ENCODE measurements around the gene IFI27L2.
A peak's percentile ranks its signal among the peaks of the same experiment; 100 is the strongest.

IFI27L2 gene

DNA sequence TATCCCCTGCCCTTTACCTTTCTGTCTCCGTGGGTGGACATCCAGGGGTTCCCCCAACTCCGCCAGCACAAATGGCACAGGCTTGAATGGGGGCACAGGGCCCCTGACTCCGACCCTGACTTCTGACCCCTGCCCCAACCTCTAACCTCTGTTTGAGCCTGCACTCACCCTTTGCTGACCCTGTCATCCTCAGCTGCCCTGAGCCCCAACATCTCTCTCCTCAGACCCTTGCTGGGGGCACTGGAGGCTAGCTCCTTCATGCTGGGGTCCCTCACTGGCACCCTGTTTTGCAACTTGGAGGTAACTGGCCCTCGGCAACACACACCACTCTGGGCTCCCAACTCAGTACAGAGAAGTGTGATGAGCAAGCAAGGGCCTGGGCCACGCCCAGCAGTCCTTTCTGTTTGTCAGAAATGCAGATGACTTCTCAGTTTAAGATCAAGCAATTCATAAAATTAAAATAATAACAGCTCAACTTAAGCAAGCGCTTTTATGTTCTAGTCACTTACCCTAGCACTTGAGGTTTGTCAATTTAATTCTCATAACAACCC, 16.8 kb downstream of the IFI27L2 start:
- in situ Hi-C loops (cut with HindIII; ENCODE audit: low sequenced_read_pairs): no loop called here
- TF ChIP-seq, protein P1, sequence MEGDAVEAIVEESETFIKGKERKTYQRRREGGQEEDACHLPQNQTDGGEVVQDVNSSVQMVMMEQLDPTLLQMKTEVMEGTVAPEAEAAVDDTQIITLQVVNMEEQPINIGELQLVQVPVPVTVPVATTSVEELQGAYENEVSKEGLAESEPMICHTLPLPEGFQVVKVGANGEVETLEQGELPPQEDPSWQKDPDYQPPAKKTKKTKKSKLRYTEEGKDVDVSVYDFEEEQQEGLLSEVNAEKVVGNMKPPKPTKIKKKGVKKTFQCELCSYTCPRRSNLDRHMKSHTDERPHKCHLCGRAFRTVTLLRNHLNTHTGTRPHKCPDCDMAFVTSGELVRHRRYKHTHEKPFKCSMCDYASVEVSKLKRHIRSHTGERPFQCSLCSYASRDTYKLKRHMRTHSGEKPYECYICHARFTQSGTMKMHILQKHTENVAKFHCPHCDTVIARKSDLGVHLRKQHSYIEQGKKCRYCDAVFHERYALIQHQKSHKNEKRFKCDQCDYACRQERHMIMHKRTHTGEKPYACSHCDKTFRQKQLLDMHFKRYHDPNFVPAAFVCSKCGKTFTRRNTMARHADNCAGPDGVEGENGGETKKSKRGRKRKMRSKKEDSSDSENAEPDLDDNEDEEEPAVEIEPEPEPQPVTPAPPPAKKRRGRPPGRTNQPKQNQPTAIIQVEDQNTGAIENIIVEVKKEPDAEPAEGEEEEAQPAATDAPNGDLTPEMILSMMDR (IDR thresholded peaks at IDR 0.05; ENCODE audit: low read depth, low read length, missing control alignments): no peak

DNA sequence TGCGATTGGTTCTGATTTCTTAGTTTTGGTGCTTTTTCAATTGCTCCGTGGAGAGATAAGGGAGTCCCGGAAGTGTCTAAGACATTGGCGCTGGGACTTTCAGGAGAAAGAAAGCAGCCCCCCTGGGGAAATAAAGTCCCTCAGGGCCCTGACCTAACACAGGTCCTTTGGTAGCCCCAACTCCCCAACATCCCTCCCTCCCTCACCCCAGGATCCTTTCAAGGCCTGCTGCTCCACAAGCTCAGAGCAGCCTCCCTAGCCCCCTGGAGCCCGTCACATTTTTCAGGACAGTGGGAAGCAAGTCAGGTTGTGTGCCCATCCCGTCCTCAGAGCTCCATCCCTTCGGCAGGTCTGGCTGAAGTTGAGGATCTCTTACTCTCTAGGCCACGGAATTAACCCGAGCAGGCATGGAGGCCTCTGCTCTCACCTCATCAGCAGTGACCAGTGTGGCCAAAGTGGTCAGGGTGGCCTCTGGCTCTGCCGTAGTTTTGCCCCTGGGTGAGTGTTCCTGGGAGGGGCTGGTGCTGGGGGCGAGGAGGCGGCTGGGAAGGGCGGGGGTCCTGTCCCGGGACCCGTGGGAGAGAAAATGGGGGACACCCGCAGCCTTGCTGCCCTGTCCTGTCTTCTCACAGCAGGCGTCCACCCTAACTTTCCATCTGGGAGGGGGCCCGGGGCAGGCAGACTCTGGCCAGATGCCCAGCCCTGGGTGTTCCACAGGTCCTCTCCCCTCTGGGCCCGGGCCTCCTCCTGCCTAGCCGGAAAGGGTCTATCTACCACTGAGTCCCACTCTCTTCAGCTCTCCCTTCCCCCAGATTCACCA, 17.9 kb downstream of the IFI27L2 start:
- in situ Hi-C loops (cut with HindIII; ENCODE audit: low sequenced_read_pairs): no loop called here
- DNase-seq (ENCODE audit: low read depth): no peak
- TF ChIP-seq, protein P1 (IDR thresholded peaks at IDR 0.05; ENCODE audit: low read depth, low read length, missing control alignments): no peak
- H3K4me3 ChIP-seq (ENCODE audit: low read depth, low read length): no peak overlapping the region

More for the DNA sequence above, 16.8 kb downstream of the IFI27L2 start:
- no peak overlapping the region for H3K4me3 ChIP-seq (ENCODE audit: low read depth, low read length)
- DNase-seq (ENCODE audit: low read depth): no peak

DNA sequence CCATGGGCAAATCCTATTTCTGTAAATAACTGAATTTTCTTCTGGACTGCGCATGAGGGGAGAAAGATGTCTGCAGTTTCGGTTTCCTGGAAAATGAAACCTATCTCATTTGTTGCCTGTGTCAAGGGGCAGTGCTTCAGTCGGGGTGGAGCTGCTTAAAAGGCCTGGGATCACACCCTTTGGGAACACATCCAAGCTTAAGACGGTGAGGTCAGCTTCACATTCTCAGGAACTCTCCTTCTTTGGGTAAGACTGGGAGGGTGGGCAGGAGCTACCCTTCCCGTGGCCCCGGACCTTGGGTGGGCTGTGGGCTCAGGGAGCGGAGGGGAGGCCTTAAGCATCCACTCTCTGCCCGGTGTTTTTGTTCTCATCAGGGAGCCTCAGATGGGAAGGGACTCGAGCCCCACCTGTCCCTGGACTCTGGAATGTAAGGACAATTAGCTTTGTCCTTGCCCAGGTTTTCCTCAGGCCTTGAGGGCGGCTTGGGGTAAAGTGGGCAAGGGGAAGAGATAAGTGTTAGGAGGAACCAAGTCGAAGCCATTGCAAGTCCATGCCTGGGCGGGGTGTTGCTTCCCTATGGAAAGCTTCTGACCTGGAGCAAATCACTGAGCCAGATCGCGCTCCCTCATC, 18.7 kb downstream of the IFI27L2 start, which contains the start of gene IFI27:
Gene IFI27, plus strand, starts transcription at position 185 of the 630 bp plus-strand sequence.
- no peak within 1 kb of the TSS for H3K4me3 ChIP-seq (ENCODE audit: low read depth, low read length)
- in situ Hi-C loops (cut with HindIII; ENCODE audit: low sequenced_read_pairs): no loop called here
- no peak for DNase-seq (ENCODE audit: low read depth)
- TF ChIP-seq, protein P1 (IDR thresholded peaks at IDR 0.05; ENCODE audit: low read depth, low read length, missing control alignments): no peak

DNA sequence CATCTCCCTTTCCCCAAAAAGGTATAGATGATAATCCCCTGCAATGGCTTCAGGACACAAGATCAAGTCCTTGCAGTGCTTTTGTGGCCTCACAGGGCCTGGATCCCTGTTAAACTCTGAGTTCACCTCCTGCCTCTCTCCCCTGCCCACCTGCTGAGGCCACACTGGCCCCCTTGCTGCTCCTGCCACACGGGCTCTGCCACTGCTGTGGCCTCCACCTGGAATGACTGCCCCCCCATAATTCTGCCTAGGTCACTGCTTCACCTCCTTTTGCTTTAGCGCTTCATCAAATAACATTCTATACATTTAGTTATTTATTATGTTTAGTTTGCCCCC, 19.5 kb downstream of the IFI27L2 start:
- H3K4me3 ChIP-seq (ENCODE audit: low read depth, low read length): no peak overlapping the region
- TF ChIP-seq, protein P1 (IDR thresholded peaks at IDR 0.05; ENCODE audit: low read depth, low read length, missing control alignments): no peak
- DNase-seq (ENCODE audit: low read depth): no peak
- in situ Hi-C loops (cut with HindIII; ENCODE audit: low sequenced_read_pairs): no loop called here

DNA sequence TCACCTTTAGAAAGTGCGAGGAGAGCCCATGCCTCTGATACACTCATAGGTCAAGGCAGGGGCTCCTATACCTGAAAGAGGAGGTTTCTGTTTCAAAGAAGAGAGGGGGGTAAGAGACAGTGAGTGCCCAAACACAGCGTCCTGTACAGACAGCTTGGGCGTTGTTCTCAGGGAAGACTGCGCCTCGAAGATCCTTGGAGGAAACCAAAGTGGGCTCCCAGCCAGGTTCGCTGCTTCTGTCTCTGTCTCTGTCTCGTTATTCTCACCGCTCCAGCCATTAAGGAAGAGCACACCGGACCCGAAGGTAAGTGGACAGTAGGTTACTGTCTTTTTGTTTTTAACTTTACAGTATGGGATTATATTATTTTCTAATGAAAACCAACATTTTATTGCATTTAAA, 24.7 kb downstream of the IFI27L2 start:
- in situ Hi-C loops (cut with HindIII; ENCODE audit: low sequenced_read_pairs): no loop called here
- DNase-seq (ENCODE audit: low read depth): no peak
- TF ChIP-seq, protein P1 (IDR thresholded peaks at IDR 0.05; ENCODE audit: low read depth, low read length, missing control alignments): no peak
- no peak overlapping the region for H3K4me3 ChIP-seq (ENCODE audit: low read depth, low read length)

GRCh38 chr14:94103554-94104150, 25.8 kb downstream of the IFI27L2 start:
- in situ Hi-C loops (cut with HindIII; ENCODE audit: low sequenced_read_pairs): no loop called here
- peak; percentile 60 for DNase-seq (ENCODE audit: low read depth)
- TF ChIP-seq, protein P1 (IDR thresholded peaks at IDR 0.05; ENCODE audit: low read depth, low read length, missing control alignments): no peak
- no peak overlapping the region for H3K4me3 ChIP-seq (ENCODE audit: low read depth, low read length)

Data from astrocyte of the cerebellum (primary cell).